OCI-LY7 (cell line): ENCODE measurements around the gene IL13RA1. TPM values are rescaled to one million over a fixed set of nuclear protein-coding genes. Genes with fewer than 3 reads are reported as not detected.
"Not testable (repeated sequence)": the region's sequence is repeated elsewhere in the genome, so short reads cannot be mapped to it uniquely, and the experiment has no call there.

Experiments
- BruUV-seq: library from RNA; stranded (reverse); fragments of 400-500 nt; replicated peaks from 2 replicates; lab custom pipeline; 2021; lab: Mats Ljungman, UMichigan
- CTCF ChIA-PET: fragments of 300-600 bp; sonication (Branson Sonifier 250); formaldehyde crosslinking; loops from one replicate; lab custom pipeline; 2022; ENCODE audit warnings: antibody characterized with exemption; ENCODE audit not compliant: unreplicated experiment; lab: Charles Lee
- POLR2A ChIA-PET: fragments of 300-600 bp; sonication (Branson Sonifier 250); formaldehyde crosslinking; loops from one replicate; lab custom pipeline; 2022; ENCODE audit warnings: antibody characterized with exemption; lab: Charles Lee
- DNase-seq: peaks from one replicate; pipeline ENCODE4 v3.0.0-alpha.2; 2015; ENCODE audit warnings: low spot score
- H2AFZ ChIP-seq: fragments of 200-600 bp; sonication (generic), shearing (Covaris generic); 2 replicates; pipeline ENCODE4 v1.6.1; 2014; ENCODE audit warnings: mild to moderate bottlenecking, antibody characterized with exemption, low read length, moderate library complexity
- H3K27ac ChIP-seq: fragments of 200-600 bp; sonication (generic); 2 replicates; pipeline ENCODE4 v1.5.1; 2014; ENCODE audit warnings: mixed run types, low read depth, mild to moderate bottlenecking, moderate library complexity, low read length, inconsistent platforms; ENCODE audit not compliant: poor library complexity, severe bottlenecking
- H3K36me3 ChIP-seq: fragments of 200-600 bp; sonication (generic); 2 replicates; pipeline ENCODE4 v1.6.1; 2014; ENCODE audit warnings: mild to moderate bottlenecking, antibody characterized with exemption, low read length, moderate library complexity, mixed read lengths; ENCODE audit not compliant: insufficient read depth
- H3K4me1 ChIP-seq: fragments of 200-600 bp; sonication (generic); 2 replicates; pipeline ENCODE4 v1.5.1; 2014; ENCODE audit warnings: mild to moderate bottlenecking, low read length; ENCODE audit not compliant: insufficient read depth, poor library complexity, severe bottlenecking
- H3K4me2 ChIP-seq: fragments of 200-600 bp; sonication (generic); 2 replicates; pipeline ENCODE4 v1.6.1; 2014; ENCODE audit warnings: mild to moderate bottlenecking, low read length
- H3K4me3 ChIP-seq: fragments of 200-600 bp; sonication (generic); 2 replicates; pipeline ENCODE4 v1.5.1; 2014; ENCODE audit warnings: mild to moderate bottlenecking, low read depth, low read length; ENCODE audit not compliant: poor library complexity, severe bottlenecking
- H3K79me2 ChIP-seq: fragments of 200-600 bp; sonication (generic); 2 replicates; pipeline ENCODE4 v1.6.1; 2016; ENCODE audit warnings: low read depth, mild to moderate bottlenecking, low read length, moderate library complexity, mixed read lengths; ENCODE audit not compliant: insufficient read depth
- H3K9me2 ChIP-seq: fragments of 200-600 bp; sonication (generic); 2 replicates; pipeline ENCODE4 v1.6.1; 2016; ENCODE audit warnings: mild to moderate bottlenecking, low read length, mixed read lengths; ENCODE audit not compliant: insufficient read depth
- H3K9me3 ChIP-seq: fragments of 200-600 bp; sonication (generic); 2 replicates; pipeline ENCODE4 v1.6.1; 2014; ENCODE audit warnings: mild to moderate bottlenecking, mixed run types, low read length, mixed read lengths
- H4K20me1 ChIP-seq: fragments of 200-600 bp; sonication (generic); 2 replicates; pipeline ENCODE4 v1.6.1; 2014; ENCODE audit warnings: mild to moderate bottlenecking, antibody characterized with exemption, low read length, moderate library complexity, mixed read lengths; ENCODE audit not compliant: insufficient read depth
- CTCF ChIP-seq: fragments of 200-600 bp; sonication (generic); conservative IDR thresholded peaks from 2 replicates; pipeline ENCODE4 v1.5.1; 2014; ENCODE audit warnings: mild to moderate bottlenecking, antibody characterized with exemption, low read length, moderate library complexity, mixed read lengths
- EZH2phosphoT487 ChIP-seq: fragments of 200-600 bp; sonication (generic); IDR thresholded peaks from 2 replicates; pipeline ENCODE4 v1.6.1; 2018; ENCODE audit warnings: low read depth, borderline replicate concordance, mild to moderate bottlenecking, mixed run types, antibody characterized with exemption, low read length, moderate library complexity, mixed read lengths
- intact Hi-C: fragments of 100-400 bp; cut with micrococcal nuclease; formaldehyde crosslinking; loops from one replicate; pipeline ENCODE4 v1.10.0; 2022; ENCODE audit not compliant: unreplicated experiment
- total RNA-seq, 2 experiments: library from RNA; depleted of rRNA in 1 of 2; stranded (reverse); fragments of >200 nt in 1 of 2; shearing (Covaris generic) in 1 of 2; gene quantifications; 2 replicates each; pipeline ENCODE4 v1.2.3, GENCODE V29; 2014 to 2022

IL13RA1 gene
- total RNA-seq, 2 experiments from 2014 or later: not detected

- intact Hi-C loops: no loop called here
- POLR2A ChIA-PET: no interaction called here
- Histone ChIP-seq H4K20me1 (no peaks in the 10 kb centered on the region), H3K27ac (no peak overlapping the region), H2AFZ (no peak overlapping the region), H3K4me2 (no peak overlapping the region), H3K9me2 (no peaks in the 10 kb centered on the region), H3K79me2 (no peaks in the 10 kb centered on the region), H3K4me1 (no peaks in the 10 kb centered on the region), H3K9me3 (no peaks in the 10 kb centered on the region), H3K36me3 (no peaks in the 10 kb centered on the region), H3K4me3 (no peak overlapping the region)
- TF ChIP-seq CTCF: no peak
- no peak for TF ChIP-seq EZH2phosphoT487
- no peak for DNase-seq
- CTCF ChIA-PET: no interaction called here
- no TSS peak for BruUV-seq
Observed at GRCh38 chrX:118730500-118731247, 3.3 kb downstream of the IL13RA1 start.

GRCh38 chrX:118732551-118732950, 5.1 kb downstream of the IL13RA1 start:
- H3K9me2 ChIP-seq, CTCF ChIA-PET, H2AFZ ChIP-seq, intact Hi-C loops, BruUV-seq, H4K20me1 ChIP-seq, H3K36me3 ChIP-seq, H3K79me2 ChIP-seq, H3K27ac ChIP-seq, POLR2A ChIA-PET, DNase-seq, H3K4me3 ChIP-seq, H3K4me2 ChIP-seq, H3K4me1 ChIP-seq, H3K9me3 ChIP-seq: not testable (repeated sequence)

GRCh38 chrX:118734909-118735308, 7.5 kb downstream of the IL13RA1 start:
- ChIA-PET CTCF (no interaction called here), POLR2A (interaction anchor here (0.7 kb wide), 1 partner anchor 25 kb away, joined by 3 read pairs; no protein-coding TSS in a partner anchor)
- no peaks in the 10 kb centered on the region for H3K36me3 ChIP-seq
- H3K4me2 ChIP-seq: no peak overlapping the region
- no peak for TF ChIP-seq CTCF
- TF ChIP-seq EZH2phosphoT487: no peak
- H4K20me1 ChIP-seq: no peaks in the 10 kb centered on the region
- no peak overlapping the region for H3K4me3 ChIP-seq
- no peaks in the 10 kb centered on the region for H3K79me2 ChIP-seq
- no peak overlapping the region for H3K27ac ChIP-seq
- H3K9me2 ChIP-seq: no peaks in the 10 kb centered on the region
- H3K4me1 ChIP-seq: no peaks in the 10 kb centered on the region
- intact Hi-C loops: no loop called here
- no peak overlapping the region for H2AFZ ChIP-seq
- no peaks in the 10 kb centered on the region for H3K9me3 ChIP-seq
- no TSS peak for BruUV-seq
- no peak for DNase-seq
